HG03039 (cell line): ENCODE results near the gene TIGD6.

Experiments used
- ATAC-seq: cut with Tn5 transposase; IDR thresholded peaks from one replicate; pipeline ENCODE4 v1.9.1; 2021; ENCODE audit warnings: mild to moderate bottlenecking, moderate library complexity; ENCODE audit not compliant: unreplicated experiment

The TIGD6 gene

DNA sequence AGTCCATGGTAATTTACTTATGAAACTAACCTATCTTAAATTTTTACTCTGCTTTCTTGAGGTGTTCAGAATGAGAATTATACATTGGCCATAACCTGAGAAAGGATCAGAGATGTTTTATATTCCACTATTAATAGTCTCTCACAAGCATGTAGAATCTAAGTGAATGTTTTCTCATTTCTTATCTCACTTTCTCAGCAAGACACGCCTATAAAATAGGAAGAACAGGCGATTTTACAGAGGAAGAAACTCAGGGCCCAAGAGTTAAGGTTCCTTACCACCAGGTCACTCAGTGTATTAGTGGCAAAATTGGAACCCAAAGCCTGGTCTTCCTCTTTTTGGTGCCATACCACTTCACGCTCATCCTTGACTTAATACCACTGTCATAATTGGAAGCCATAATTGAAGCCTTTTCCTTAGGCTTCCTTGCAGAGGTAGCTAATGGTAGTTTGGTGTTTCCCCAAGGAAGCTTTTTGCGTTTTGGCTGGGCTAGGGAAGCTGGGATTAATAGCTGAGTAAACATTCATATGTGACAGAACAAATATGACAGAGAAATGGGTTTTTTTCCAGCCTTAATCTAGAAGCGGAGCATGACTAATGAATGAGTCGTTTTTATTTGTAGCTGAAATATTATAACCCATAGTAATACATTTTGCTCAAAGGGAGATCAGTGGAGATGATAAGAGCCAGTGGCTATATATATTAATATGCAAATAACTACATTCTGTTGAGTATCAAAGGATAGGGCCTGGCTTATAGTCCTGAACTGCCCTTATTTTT is 17.0 kb upstream of the TIGD6 start:
- no peak for ATAC-seq

DNA sequence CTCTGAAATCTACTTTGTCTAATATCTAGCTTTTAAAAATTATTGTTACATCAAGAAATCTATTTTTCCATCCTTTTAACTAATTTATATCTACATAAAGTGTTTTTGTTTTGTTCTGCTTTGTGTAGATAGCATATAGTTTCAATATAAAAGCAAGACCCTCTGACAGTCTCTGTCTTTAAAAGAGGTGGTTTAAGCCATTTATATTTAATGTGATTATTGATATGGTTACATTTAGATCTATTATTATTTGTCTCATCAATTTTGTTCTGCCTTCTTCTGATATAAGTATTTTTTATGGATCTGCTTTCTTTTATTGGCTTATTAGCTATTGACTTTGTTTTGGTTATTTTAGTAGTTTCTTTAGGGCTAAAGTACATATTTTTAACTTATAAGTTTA is 16.1 kb upstream of the TIGD6 start:
- no peak for ATAC-seq

- ATAC-seq: no peak
These were observed 15.0 kb upstream of the TIGD6 start for GRCh38 chr5:150015415-150015814.

DNA sequence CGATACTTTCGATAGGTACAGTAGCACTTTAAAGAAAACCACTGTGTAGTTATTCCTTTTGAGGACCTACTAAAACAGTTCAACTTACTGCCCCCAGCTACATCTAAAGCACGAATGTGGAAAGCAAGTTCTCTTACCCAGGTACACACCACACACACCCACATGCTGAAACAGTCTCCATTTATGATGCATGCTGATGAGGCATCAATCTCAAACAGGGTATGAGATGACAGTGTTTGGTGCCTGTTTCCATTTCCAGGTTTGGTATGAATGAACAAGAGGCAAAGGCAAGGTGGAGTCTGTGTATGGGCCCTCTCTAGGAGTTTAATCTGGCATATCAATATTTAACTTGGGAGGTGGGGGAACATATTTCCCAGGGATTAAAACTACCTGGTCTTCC is 14.0 kb upstream of the TIGD6 start:
- no peak for ATAC-seq

DNA sequence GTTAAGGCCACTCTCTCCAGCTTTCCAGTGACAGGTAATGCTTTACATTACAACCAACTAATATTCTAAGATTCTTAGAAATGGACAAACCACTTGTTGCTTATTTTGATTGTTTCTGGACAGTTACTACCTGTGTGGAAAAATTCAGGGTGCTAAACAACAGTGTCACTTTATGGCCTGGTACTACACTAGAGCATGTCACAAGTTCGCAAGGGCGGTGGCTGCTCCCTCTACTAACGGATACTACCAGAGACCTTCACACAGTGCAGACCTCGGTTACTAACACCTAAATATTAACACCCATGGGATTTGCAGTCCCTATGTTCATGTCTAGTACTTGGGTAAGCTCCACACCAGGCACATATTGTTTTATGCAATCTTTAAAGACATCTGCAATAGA is 13.5 kb upstream of the TIGD6 start:
- ATAC-seq: no peak

- ATAC-seq: no peak
These were observed 9.4 kb upstream of the TIGD6 start for GRCh38 chr5:150009671-150010387.

DNA sequence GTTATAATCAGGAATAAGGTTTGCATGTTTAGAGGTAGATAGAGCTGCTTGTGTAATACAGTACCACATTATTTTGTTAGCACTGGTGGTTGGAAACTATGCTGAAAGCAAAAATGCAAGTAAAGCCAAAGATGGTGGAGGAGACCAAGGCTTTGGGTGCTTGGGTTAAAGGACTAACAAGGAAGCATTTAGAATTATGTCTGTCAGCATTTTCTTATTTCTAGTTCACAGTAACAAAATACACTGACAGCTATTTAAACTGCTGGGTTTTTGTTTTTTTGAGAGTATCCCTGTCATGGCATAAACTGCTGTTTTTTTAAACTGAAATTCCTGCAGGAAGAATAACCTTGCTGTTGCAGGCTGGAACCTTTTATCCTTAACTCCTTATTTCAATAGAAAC is 6.6 kb upstream of the TIGD6 start:
- ATAC-seq: no peak

DNA sequence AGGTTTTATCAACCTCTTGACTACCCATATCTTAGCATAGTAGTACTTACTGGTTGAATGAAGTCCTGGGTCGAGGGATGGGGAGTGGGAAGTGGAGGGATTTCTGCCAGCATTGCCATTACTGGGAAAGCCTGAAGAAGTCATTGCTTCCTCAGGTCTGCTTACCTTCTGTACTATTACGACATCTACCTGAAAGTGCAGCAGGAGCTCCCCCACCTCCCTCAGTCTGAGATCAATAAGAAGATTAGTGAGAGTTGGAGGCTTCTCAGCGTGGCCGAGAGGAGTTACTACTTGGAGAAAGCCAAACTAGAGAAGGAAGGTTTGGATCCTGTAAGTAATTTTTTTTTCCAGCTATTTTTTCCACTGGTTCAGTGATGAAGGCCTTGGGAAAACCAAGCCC is 5.9 kb upstream of the TIGD6 start:
- ATAC-seq: no peak

DNA sequence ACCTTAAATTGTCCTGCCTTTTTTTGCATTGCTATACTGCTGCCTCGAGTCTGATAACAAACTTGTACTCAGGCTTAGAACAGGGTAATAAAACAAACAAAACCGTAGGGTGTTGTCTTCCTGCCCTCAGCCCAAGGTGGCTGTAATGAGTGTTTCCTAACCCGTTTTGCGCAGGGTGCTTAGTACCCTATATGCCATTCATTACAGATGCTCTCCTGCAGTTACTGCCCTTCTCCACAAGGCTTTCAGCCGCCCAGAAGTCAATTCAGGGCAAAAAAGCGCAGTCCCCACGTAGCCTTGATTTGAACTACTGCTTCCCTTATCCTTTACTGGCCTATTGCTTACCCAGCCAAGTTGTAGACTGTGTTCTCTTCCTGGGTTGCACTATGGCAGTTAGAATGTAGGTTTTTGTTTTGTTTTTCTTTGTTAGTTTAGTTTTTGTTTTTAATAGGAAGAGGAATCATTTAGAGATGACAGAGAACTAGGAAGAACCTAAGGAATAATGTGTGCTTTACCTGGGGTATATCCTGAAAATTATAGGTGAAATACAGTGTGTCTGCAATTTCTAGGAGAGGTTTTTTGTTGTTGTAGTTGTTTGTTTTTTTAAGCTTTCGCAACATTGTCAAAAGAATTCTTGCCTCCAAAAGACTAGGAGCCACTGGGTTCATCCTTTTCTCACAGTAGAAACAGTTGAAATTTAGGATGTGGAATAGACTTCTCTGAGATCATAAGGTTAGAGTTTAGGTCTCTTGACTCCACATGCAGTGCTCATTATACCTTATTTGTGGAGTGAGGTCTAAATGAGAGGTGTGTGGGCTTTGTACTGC is 1.4 kb upstream of the TIGD6 start:
- ATAC-seq: peak; percentile 37

DNA sequence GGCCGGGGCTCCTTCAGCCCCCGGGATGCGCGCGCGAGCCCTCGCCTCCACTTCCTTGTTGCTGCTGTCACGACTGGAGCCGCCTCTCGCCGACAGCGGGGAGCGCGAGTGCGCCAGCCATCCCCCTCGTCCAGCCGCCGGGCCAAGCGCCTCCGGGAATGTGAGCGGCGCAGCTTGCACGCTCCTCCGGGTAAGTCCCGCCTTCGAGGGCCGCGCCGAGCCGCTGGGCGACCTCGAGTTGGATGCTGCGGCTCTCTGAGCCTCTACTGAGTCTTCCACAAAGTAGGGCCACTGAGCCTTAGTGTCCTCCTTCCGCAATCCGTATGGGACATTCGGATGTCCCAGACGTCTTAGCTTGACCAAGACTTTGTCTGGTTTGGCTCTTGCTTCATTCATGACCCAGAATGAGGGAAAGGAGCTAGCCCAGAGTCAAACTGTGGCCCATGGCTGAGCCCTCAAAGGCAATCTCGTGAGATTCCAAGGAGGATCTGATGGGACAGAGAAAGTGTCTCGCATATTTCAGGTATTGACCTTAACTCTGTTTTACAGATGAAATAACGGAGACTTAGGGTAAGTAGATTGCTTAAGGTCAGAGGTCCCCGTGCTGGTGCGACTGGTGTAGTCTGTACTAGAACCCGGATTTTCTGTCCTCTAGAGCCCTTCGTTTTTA is 671 bp upstream of the TIGD6 start:
- ATAC-seq: no peak

- ATAC-seq: no peak
These were observed 593 bp downstream of the TIGD6 start for GRCh38 chr5:149999866-150000255.

- no peak for ATAC-seq
These were observed 1.1 kb downstream of the TIGD6 start for GRCh38 chr5:149999359-149999758.

GRCh38 chr5:149998281-149998680 is 2.2 kb downstream of the TIGD6 start:
- ATAC-seq: no peak

- ATAC-seq: no peak
These were observed 4.1 kb downstream of the TIGD6 start for GRCh38 chr5:149996205-149996890.

DNA sequence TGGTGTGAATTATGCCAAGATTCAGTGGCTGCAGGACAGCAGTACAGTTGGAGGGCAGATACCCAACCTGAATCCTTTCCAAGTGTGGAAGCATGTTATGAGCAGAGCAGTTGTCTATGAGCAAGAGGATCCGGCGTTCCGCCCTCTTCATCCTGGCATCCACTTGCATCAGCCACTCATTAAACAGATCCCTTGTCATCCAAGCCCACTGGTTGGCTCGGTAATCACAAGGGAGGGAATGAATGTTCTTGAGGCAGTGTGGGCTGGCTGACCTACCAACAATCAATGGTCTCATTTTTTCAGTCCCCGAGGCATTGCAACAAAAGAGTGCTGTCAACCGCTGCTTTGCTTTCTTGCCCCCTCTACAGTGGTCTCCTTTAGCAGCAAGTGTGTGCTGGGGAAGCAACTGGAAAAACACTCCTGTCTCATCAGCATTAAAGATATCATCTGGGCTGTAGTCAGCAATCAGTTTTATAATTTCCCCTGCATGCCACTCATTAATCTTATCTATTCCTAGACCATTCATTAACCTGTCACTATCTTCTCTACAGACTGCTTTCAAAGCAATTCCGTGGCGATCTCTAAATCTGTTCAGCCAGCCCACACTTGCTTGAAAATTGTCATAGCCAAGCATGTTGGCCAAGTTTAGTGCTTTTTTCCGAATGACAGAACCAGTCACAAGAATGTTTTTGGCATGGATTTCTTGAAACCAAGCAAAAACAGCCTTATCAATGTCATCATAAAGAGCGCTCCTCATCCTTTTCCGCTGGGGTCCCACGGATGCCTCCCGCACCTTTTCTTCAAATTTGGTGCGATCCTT is 4.9 kb downstream of the TIGD6 start:
- ATAC-seq: no peak

- ATAC-seq: no peak
These were observed 7.0 kb downstream of the TIGD6 start for GRCh38 chr5:149993471-149993870.

DNA sequence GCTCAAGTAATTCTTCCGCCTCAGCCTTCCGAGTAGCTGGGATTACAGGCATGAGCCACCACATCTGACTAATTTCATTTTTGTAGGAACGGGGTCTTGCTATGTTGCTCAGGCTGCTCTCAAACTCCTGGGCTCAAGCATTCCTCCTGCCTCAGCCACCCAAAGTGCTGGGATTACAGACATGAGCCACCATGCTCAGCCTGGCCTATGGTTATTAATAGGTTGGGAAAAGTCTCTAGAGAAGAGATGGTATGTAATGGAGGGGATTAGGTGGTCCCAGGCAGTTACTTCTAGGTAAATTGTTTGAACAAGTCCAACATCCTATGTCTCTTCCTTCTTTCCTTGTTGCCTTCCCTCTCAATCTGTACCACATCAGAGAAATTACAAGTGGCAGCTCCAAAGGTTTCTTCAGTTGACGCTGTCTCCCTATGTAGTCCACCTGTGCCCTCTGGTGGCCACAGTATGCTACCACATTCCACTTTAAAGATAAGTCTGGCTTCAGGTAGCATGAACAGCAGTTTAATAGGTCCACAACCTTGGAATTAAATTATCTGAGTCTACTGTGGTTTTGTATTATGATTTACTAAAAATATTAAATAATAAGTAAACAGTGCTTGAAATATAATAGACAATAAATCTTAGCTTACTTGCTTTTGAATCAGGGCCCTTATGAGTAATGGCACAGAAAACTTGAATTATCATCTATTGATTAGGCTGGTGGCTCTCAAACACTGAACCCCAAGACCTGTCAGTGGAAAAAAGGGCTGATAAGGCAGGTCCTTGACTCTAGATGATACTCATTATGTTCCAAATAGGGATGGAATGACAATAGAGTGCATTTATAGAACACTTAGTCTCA is 9.7 kb downstream of the TIGD6 start:
- peak; percentile 72 for ATAC-seq

GRCh38 chr5:149988126-149988525 is 12.3 kb downstream of the TIGD6 start:
- no peak for ATAC-seq

- ATAC-seq: no peak
These were observed 17.9 kb downstream of the TIGD6 start for GRCh38 chr5:149982505-149982904.
